ENCODE results near the gene ITPA. TPM values are rescaled to one million over a fixed set of nuclear protein-coding genes. Genes with fewer than 3 reads are reported as not detected.
"Not testable (repeated sequence)": the region's sequence is repeated elsewhere in the genome, so short reads cannot be mapped to it uniquely, and the experiment has no call there.

Gene ITPA
- total RNA-seq, 2 donors from 2014 or later = 31.4 to 36.3 TPM

GRCh38 chr20:3180319-3180718 is 29.0 kb upstream of the ITPA start:
- 69 to 87% methylated on average over 4 of the region's 4 CpGs for WGBS, 2 donors
- H3K4me3 ChIP-seq = no peak overlapping the region
- intact Hi-C loops (cut with DNase I) = no loop called here
- H3K9me3 ChIP-seq = no peaks in the 10 kb centered on the region
- no peaks in the 10 kb centered on the region for H3K27me3 ChIP-seq
- peaks cover 16% of the 10 kb centered on the region for H3K4me1 ChIP-seq
- DNase-seq (no peak), ATAC-seq (no peak)
- no peak overlapping the region for H3K27ac ChIP-seq
- TF ChIP-seq CTCF (IDR thresholded peaks at IDR 0.05) = no peak
- no peak for TF ChIP-seq POLR2A (IDR thresholded peaks at IDR 0.05)
- H3K36me3 ChIP-seq (replicated peaks in 1 of 2; ENCODE audit: insufficient read depth in 1 of 2, low read depth in 2 of 2) = no peaks in the 10 kb centered on the region

DNA sequence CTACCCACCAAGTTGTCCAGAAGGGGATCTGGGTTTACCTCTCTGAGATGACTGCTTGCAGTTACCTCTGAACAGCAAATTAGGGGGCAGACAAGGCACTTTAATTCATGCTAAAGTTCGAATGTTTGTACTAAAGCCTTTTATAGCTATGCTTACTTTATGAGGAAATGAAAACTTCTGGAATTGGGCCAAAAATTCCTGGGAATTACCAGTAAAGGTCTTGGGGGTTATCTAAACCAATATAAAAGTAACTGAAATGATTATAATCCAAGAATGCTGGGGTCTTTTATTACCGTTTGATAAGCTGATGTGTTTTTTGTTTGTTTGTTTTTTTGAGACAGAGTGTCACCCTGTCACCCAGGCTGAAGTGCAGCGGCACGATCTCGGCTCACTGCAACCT is 28.0 kb upstream of the ITPA start:
- ATAC-seq (no peak), DNase-seq (no peak)
- H3K9me3 ChIP-seq = no peaks in the 10 kb centered on the region
- no peak overlapping the region for H3K4me3 ChIP-seq
- WGBS, 2 donors = 52 to 54% methylated on average over 5 of the region's 5 CpGs
- no peaks in the 10 kb centered on the region for H3K36me3 ChIP-seq (replicated peaks in 1 of 2; ENCODE audit: insufficient read depth in 1 of 2, low read depth in 2 of 2)
- no peaks in the 10 kb centered on the region for H3K27me3 ChIP-seq
- intact Hi-C loops (cut with DNase I) = no loop called here
- no peak overlapping the region for H3K27ac ChIP-seq
- TF ChIP-seq CTCF (IDR thresholded peaks at IDR 0.05) = no peak
- no peak for TF ChIP-seq POLR2A (IDR thresholded peaks at IDR 0.05)
- H3K4me1 ChIP-seq = peaks cover 10% of the 10 kb centered on the region

GRCh38 chr20:3182429-3182828 is 26.9 kb upstream of the ITPA start:
- H3K27ac ChIP-seq; H3K4me3 ChIP-seq; H3K4me1 ChIP-seq; ATAC-seq; H3K27me3 ChIP-seq; DNase-seq; H3K9me3 ChIP-seq; intact Hi-C loops (cut with DNase I); H3K36me3 ChIP-seq (replicated peaks in 1 of 2; ENCODE audit: insufficient read depth in 1 of 2, low read depth in 2 of 2): not testable (repeated sequence)
- WGBS, 2 donors = 91 to 98% methylated on average over 5 of the region's 5 CpGs

GRCh38 chr20:3183896-3184612 is 25.2 kb upstream of the ITPA start:
- 90% methylated on average over 3 of the region's 3 CpGs for WGBS, 2 donors
- TF ChIP-seq CTCF (IDR thresholded peaks at IDR 0.05) = no peak
- no peak for TF ChIP-seq POLR2A (IDR thresholded peaks at IDR 0.05)
- Histone ChIP-seq H3K27me3 (no peaks in the 10 kb centered on the region), H3K36me3 (replicated peaks in 1 of 2; ENCODE audit: insufficient read depth in 1 of 2, low read depth in 2 of 2) (no peaks in the 10 kb centered on the region), H3K9me3 (no peaks in the 10 kb centered on the region), H3K4me3 (no peak overlapping the region), H3K27ac (no peak overlapping the region), H3K4me1 (peaks cover 5% of the 10 kb centered on the region)
- DNase-seq = no peak
- no peak for ATAC-seq
- intact Hi-C loops (cut with DNase I) = no loop called here

GRCh38 chr20:3187861-3188260 is 21.4 kb upstream of the ITPA start:
- ATAC-seq; DNase-seq; intact Hi-C loops (cut with DNase I): not testable (repeated sequence)

DNA sequence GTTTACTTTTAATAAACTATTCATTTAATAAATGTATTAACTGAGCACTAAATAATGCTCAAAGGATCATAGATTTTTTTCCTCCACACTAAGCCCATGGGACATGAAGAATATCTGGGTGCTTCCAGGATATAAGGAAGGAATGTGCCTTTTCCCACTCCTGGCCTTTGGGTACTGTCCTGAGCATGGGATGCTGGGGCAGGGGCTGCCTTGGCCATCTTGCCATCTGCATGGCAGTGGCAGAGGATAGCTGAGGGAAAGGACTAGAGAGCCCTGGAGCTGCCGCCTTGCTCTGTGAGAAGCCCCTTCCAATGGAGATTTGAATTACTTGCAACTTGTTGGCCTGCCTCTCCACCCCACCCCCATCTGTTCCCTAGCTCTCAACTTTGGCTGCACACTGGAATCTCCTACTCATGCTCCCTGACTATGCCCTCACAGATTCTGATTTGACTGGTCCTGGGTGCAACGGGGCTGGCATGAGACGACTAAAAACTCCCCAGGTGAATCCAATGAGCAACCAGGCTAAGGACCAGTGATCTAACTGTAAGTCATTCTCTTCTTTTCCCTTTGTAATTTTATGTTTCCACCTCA is 20.4 kb upstream of the ITPA start:
- intact Hi-C loops (cut with DNase I) = no loop called here
- 75 to 79% methylated on average over 3 of the region's 3 CpGs for WGBS, 2 donors
- peaks cover 11 to 19% of the 10 kb centered on the region in 2 donors for H3K36me3 ChIP-seq (replicated peaks in 1 of 2; ENCODE audit: insufficient read depth in 1 of 2, low read depth in 2 of 2)
- no peaks in the 10 kb centered on the region for H3K9me3 ChIP-seq
- no peak for ATAC-seq
- no peak overlapping the region for H3K4me3 ChIP-seq
- no peak overlapping the region for H3K27ac ChIP-seq
- TF ChIP-seq CTCF (IDR thresholded peaks at IDR 0.05) = no peak
- TF ChIP-seq POLR2A (IDR thresholded peaks at IDR 0.05) = no peak
- DNase-seq = no peak
- H3K4me1 ChIP-seq = no peaks in the 10 kb centered on the region
- no peaks in the 10 kb centered on the region for H3K27me3 ChIP-seq

More at GRCh38 chr20:3187861-3188260, 21.4 kb upstream of the ITPA start:
- H3K9me3 ChIP-seq, H3K4me1 ChIP-seq, H3K4me3 ChIP-seq, H3K27ac ChIP-seq, H3K27me3 ChIP-seq: not testable (repeated sequence)
- WGBS, 2 donors = 92% methylated on average over 9 of the region's 9 CpGs
- H3K36me3 ChIP-seq (replicated peaks in 1 of 2; ENCODE audit: insufficient read depth in 1 of 2, low read depth in 2 of 2) = peaks cover 11 to 17% of the 10 kb centered on the region in 2 donors

Measured in body of pancreas (tissue), 4 donors.